Fibroblast of skin of back (primary cell): ENCODE measurements around the gene SYTL3. TPM values are rescaled to one million over a fixed set of nuclear protein-coding genes. Genes with fewer than 3 reads are reported as not detected.
A peak's percentile ranks its signal among the peaks of the same experiment; 100 is the strongest.
"Not testable (repeated sequence)": the region's sequence is repeated elsewhere in the genome, so short reads cannot be mapped to it uniquely, and the experiment has no call there.

Source experiments
- DNase-seq: peaks from one replicate; pipeline ENCODE4 v3.0.0-alpha.2; 2013
- polyA plus RNA-seq, 2 experiments: library from polyadenylated mRNA; unstranded; fragments of 120-200 nt; gene quantifications; one replicate each; pipeline ENCODE4 v1.2.1, GENCODE V29; 2013; ENCODE audit not compliant: insufficient read length in 2 of 2

The SYTL3 gene, protein sequence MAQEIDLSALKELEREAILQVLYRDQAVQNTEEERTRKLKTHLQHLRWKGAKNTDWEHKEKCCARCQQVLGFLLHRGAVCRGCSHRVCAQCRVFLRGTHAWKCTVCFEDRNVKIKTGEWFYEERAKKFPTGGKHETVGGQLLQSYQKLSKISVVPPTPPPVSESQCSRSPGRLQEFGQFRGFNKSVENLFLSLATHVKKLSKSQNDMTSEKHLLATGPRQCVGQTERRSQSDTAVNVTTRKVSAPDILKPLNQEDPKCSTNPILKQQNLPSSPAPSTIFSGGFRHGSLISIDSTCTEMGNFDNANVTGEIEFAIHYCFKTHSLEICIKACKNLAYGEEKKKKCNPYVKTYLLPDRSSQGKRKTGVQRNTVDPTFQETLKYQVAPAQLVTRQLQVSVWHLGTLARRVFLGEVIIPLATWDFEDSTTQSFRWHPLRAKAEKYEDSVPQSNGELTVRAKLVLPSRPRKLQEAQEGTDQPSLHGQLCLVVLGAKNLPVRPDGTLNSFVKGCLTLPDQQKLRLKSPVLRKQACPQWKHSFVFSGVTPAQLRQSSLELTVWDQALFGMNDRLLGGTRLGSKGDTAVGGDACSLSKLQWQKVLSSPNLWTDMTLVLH
- 3.2 TPM for polyA plus RNA-seq (2013, experiment 1 of 2; ENCODE audit: insufficient read length)
- 1.9 TPM for polyA plus RNA-seq (2013, experiment 2 of 2; ENCODE audit: insufficient read length)

GRCh38 chr6:158649289-158650143 is at the start of gene SYTL3:
SYTL3 (plus strand) TSS chr6:158650054; CDS start chr6:158663269, 13,215 bp downstream.
- DNase-seq, result peak; percentile 90

- no peak for DNase-seq
Observed at GRCh38 chr6:158603261-158604047, 46.4 kb upstream of the SYTL3 start.

DNA sequence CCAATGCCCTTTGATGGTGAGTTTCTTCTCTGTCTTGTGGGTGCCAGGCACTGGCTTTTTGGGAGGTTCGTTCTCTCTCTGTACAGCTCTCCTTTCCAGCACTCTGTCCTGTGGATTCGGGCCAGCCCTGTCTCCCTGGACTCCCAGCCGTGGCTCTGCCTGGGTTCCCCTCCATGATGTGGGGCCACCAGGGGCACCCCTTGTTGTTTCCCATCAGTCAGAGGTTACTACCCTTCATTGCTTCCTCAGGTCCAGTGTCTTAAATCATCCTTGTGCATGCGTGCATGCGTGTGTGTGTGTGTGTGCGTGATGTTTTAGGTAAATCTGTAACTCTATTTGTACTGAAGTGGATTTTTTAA is 45.8 kb upstream of the SYTL3 start:
- no peak for DNase-seq

DNA sequence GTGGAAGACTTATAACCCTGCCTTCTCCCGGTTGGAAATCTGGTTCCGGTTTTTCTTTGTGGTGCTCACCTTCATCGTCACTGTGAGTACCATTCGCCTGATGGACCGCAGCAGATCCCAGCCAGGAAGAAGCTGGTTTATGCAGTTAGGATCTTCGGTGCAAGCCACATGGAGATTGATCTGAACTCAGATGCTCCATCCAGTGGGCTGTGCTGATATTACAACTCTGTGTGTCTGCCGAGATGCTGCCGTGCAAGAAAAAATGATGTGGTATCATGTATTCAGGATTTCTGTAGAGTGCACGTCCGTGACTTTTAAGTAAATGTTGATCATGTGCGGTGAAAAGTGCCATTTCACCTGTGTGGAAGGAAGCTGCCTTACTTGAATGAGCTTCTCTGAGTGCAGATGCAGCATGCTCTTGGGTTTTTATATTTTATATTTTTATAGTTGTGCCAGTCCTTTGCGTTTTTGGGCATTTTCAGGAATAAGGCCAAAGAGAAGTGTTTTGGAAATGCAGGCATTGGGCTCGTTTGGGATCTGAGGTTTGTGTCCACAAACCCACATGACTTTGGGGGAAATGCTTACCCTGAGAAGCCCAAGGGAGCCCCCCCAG is 44.5 kb upstream of the SYTL3 start:
- DNase-seq, result peak; percentile 72

DNA sequence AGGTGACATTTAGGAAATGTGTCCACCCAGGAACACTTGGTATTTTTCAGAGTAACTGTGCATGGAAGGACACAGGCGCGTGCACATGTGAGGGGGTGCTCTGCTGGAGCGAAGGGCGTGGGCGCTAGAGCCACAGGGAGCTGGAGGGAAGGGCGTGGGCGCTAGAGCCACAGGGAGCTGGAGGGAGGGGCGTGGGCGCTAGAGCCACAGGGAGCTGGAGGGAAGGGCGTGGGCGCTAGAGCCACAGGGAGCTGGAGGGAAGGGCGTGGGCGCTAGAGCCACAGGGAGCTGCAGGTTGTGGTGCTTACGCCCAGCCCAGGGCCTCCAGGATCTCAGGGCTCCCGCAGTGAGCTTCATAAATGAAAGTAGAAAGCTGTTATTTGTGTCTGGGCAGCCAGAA is 43.8 kb upstream of the SYTL3 start:
- not testable (repeated sequence) for DNase-seq

GRCh38 chr6:158606935-158607334 is 42.9 kb upstream of the SYTL3 start:
- no peak for DNase-seq

GRCh38 chr6:158607411-158608170 is 42.3 kb upstream of the SYTL3 start:
- peak; percentile 13 for DNase-seq

- no peak for DNase-seq
Observed at GRCh38 chr6:158608221-158608620, 41.6 kb upstream of the SYTL3 start.

DNA sequence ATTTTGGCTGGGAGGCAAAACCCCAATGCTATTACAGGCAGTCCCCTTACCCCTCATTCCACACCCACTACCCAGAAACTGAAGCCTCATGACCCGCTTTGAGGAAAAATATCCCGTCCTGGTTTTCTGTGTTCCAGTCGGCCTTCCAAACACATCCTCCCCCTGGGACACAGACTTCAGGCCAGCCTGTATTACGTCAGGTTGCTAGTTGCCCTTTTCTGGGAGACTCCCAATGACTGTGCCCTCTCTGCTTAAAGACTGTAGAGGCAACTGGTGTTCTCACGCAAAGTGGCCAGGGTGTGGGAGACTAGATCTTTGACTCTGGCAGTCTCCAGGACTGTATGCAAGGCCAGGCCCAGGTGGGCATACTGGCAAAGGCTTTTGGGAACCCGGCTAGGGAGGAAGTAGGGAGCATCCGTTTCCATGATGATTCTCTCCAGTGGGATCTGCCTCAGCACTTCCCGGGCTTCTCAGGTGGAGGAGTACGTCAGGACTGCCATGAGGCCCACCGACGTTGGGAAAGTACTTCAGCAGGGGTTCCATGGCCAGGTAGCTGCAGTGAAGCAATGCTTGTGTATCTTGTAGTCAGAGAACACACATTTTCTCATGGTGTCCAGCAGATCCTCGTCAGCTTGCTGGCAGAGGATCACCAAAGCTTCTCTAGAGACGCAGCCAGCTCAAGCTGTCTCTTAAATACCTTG is 40.2 kb upstream of the SYTL3 start:
- no peak for DNase-seq

DNA sequence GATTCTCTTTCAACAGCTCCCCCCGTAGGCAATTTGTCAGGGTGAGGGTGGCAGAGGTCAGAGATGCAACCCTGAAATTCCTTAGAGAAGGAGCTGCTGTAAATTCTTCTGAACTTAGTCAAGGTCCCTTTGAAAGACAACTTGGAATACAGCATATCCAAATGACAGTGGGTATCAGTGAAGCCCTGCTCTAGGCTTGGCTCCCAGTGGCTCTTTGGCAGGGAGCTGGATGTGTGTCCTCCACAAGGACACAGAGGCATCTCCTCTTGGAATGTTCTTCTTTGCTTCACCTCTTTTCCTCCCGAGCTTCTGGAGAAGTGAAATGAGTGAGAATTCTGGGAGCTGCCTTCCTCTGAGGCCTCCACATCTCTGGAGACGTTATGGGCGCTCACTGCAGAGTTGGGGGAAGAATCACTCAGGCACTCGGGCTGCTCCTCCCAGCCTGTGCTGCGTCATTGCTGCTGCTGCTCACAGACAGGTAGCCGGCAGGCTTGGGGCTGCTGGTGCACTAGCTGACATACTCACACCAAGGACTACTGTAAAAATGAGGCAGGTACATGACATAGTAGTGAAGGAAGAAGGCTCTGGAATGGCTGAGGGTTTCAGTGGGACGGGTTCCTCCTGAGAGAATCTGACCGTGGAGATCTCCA is 39.4 kb upstream of the SYTL3 start:
- no peak for DNase-seq

DNA sequence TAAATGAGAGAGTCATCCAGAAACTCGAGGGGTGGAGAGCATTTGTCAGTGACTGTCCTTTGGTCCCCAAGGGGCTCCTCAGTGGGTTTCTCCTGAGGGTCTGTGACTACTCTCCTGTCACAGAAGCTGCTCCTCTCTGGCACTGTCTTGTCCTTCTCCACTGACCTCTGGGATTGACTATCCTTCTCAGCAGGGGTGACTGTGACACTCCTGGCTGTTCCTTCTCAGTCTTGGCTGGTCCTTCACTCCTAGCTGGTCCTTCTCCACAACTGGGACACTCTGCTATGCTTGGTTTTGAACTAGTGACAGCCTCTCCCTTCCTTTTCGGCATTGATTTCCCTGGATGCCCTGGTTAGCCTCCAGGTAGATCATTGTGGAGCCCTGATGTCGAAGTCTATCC is 38.8 kb upstream of the SYTL3 start:
- DNase-seq, result no peak

- DNase-seq, result no peak
Observed at GRCh38 chr6:158611541-158612370, 38.1 kb upstream of the SYTL3 start.

GRCh38 chr6:158614606-158615005 is 35.2 kb upstream of the SYTL3 start:
- DNase-seq, result not testable (repeated sequence)

GRCh38 chr6:158618289-158618688 is 31.6 kb upstream of the SYTL3 start:
- DNase-seq, result not testable (repeated sequence)

DNA sequence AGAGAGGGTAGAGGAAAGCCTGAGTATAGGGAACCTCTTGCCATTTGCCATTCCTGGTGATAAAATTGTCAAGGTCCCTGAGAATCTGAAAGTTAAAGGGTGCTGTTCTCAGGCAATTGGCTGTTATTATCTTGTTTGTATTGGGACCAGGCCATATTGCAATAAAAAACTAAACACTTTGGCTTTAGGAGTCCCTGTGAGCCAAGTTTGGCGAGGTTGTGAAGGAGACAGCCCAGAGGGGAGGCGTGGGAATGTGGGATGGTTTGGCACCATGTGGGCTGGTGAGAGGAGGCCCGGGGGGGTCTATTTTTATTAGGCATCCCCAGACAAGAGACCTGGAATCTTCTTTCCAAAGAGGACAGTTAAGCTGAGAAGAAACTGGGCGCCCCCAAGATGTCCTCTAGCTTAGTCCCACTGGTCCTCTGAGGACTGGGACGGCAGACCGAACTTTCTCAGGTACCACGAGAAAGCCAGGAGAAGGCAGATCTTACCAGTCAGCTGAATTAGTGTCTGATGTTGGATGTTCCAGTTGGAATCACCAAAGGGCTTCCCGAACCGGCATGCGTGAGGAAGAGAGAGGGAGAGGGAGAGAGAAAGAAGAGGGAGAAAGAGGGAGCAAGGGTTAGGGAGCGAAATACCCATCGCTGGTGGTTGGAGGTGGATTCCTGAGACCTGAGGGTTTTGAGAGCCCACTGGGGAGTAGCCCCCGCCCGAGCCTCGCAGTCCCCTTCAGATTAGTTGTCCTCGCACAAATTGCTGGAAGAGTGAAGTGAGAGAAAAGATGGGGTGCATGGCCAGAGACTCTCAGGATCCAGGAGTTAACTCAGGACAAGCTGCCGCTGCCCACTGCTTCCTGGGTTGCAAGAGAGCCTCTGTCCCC is 29.7 kb upstream of the SYTL3 start:
- DNase-seq, result no peak

- no peak for DNase-seq
Observed at GRCh38 chr6:158620963-158621693, 28.7 kb upstream of the SYTL3 start.
